Epithelial cell of prostate (primary cell): ENCODE measurements around the gene ARHGEF9.

Experiments
- DNase-seq: peaks from one replicate; pipeline ENCODE4 v3.0.0-alpha.2; 2011; ENCODE audit warnings: low read depth, low spot score
- H3K27ac ChIP-seq: fragments of 450-650 bp; 2 replicates; pipeline ENCODE4 v1.5.1; 2017; ENCODE audit warnings: mild to moderate bottlenecking

The ARHGEF9 gene

GRCh38 chrX:63747331-63747730 lies 37.7 kb downstream of the ARHGEF9 start:
- no peak overlapping the region for H3K27ac ChIP-seq
- DNase-seq, result no peak

GRCh38 chrX:63746715-63747114 lies 38.3 kb downstream of the ARHGEF9 start:
- no peak for DNase-seq
- no peak overlapping the region for H3K27ac ChIP-seq

GRCh38 chrX:63746278-63746677 lies 38.7 kb downstream of the ARHGEF9 start:
- no peak overlapping the region for H3K27ac ChIP-seq
- DNase-seq, result no peak

GRCh38 chrX:63744850-63745394 lies 40.1 kb downstream of the ARHGEF9 start:
- no peak overlapping the region for H3K27ac ChIP-seq
- DNase-seq, result no peak

GRCh38 chrX:63743596-63743995 lies 41.4 kb downstream of the ARHGEF9 start:
- no peak overlapping the region for H3K27ac ChIP-seq
- DNase-seq, result no peak

GRCh38 chrX:63740382-63740781 lies 44.6 kb downstream of the ARHGEF9 start:
- DNase-seq, result no peak
- no peak overlapping the region for H3K27ac ChIP-seq

- no peak for DNase-seq
- no peak overlapping the region for H3K27ac ChIP-seq
Measured at GRCh38 chrX:63739885-63740284, 45.1 kb downstream of the ARHGEF9 start.

GRCh38 chrX:63738696-63739095 lies 46.3 kb downstream of the ARHGEF9 start:
- no peak for DNase-seq

GRCh38 chrX:63737131-63737921 lies 47.7 kb downstream of the ARHGEF9 start:
- DNase-seq, result no peak
- no peak overlapping the region for H3K27ac ChIP-seq

More at GRCh38 chrX:63738696-63739095, 46.3 kb downstream of the ARHGEF9 start:
- no peak overlapping the region for H3K27ac ChIP-seq

- no peak for DNase-seq
- no peak overlapping the region for H3K27ac ChIP-seq
Measured at GRCh38 chrX:63735882-63736281, 49.1 kb downstream of the ARHGEF9 start.

GRCh38 chrX:63720293-63720692 lies 64.7 kb downstream of the ARHGEF9 start:
- no peak for DNase-seq
- no peak overlapping the region for H3K27ac ChIP-seq

- DNase-seq, result no peak
- H3K27ac ChIP-seq, result no peak overlapping the region
Measured at GRCh38 chrX:63719633-63720032, 65.4 kb downstream of the ARHGEF9 start.

GRCh38 chrX:63718010-63718694 lies 66.9 kb downstream of the ARHGEF9 start:
- DNase-seq, result no peak
- H3K27ac ChIP-seq, result no peak overlapping the region

GRCh38 chrX:63713526-63713925 lies 71.5 kb downstream of the ARHGEF9 start:
- no peak for DNase-seq
- no peak overlapping the region for H3K27ac ChIP-seq

GRCh38 chrX:63708801-63709200 lies 76.2 kb downstream of the ARHGEF9 start:
- no peak for DNase-seq
- no peak overlapping the region for H3K27ac ChIP-seq

GRCh38 chrX:63702556-63702955 lies 82.5 kb downstream of the ARHGEF9 start:
- H3K27ac ChIP-seq, result no peak overlapping the region
- no peak for DNase-seq

GRCh38 chrX:63686878-63687714 lies 97.9 kb downstream of the ARHGEF9 start:
- DNase-seq, result no peak
- no peak overlapping the region for H3K27ac ChIP-seq

GRCh38 chrX:63680423-63680822 lies 104.6 kb downstream of the ARHGEF9 start:
- DNase-seq, result no peak
- no peak overlapping the region for H3K27ac ChIP-seq

- no peak for DNase-seq
Measured at GRCh38 chrX:63679432-63679831, 105.6 kb downstream of the ARHGEF9 start.

GRCh38 chrX:63675716-63676115 lies 109.3 kb downstream of the ARHGEF9 start:
- no peak overlapping the region for H3K27ac ChIP-seq
- no peak for DNase-seq

More at GRCh38 chrX:63679432-63679831, 105.6 kb downstream of the ARHGEF9 start:
- no peak overlapping the region for H3K27ac ChIP-seq
